ENCODE measurements around the gene RPIA. TPM values are rescaled to one million over a fixed set of nuclear protein-coding genes. Genes with fewer than 3 reads are reported as not detected.

The RPIA gene
- polyA plus RNA-seq, 3 donors: 12.4 to 23.1 (median 17.9) TPM

GRCh38 chr2:88690591-88691338, 708 bp upstream of the RPIA start:
- H3K27ac ChIP-seq (ENCODE audit: low read depth in 1 of 2, low read length in 2 of 2): peak overlapping the region; percentile 49 to 86
- WGBS (ENCODE audit: insufficient coverage): 32% methylated on average over 17 of the region's 20 CpGs
- H3K4me3 ChIP-seq (replicated peaks in 1 of 3; ENCODE audit: low read depth in 2 of 3, low read length in 3 of 3): peak overlapping the region; percentile 54 to 86 (median 85)
- no peaks in the 10 kb centered on the region for H4K20me1 ChIP-seq (ENCODE audit: insufficient read depth, low read length)
- H3K4me3 Mint-ChIP-seq: peak overlapping the region; percentile 90 to 93
- peaks cover 3% of the 10 kb centered on the region in 2 donors for H3K36me3 Mint-ChIP-seq
- H3K4me1 ChIP-seq (ENCODE audit: control insufficient read depth in 1 of 2, insufficient read depth in 2 of 2, low read length in 2 of 2): peaks cover 33 to 34% of the 10 kb centered on the region in 2 donors
- H3K9me3 Mint-ChIP-seq: peaks cover 0 to 14% (median 6%) of the 10 kb centered on the region in 7 donors
- H3K79me2 ChIP-seq (ENCODE audit: insufficient read depth, low read length): peaks cover 46% of the 10 kb centered on the region
- H3K4me2 ChIP-seq (replicated peaks; ENCODE audit: extremely low read depth, low read length, poor library complexity, severe bottlenecking): peak overlapping the region; percentile 91
- no peaks in the 10 kb centered on the region for H3K36me3 ChIP-seq (replicated peaks in 1 of 2; ENCODE audit: control insufficient read depth in 1 of 2, insufficient read depth in 2 of 2, low read length in 2 of 2)
- H2AFZ ChIP-seq (ENCODE audit: insufficient read depth, low read depth, low read length, poor library complexity, severe bottlenecking): peak overlapping the region; percentile 91
- H3K9ac ChIP-seq (ENCODE audit: insufficient read depth, low read length, poor library complexity, severe bottlenecking): peak overlapping the region; percentile 53
- H3K27ac Mint-ChIP-seq: peak overlapping the region; percentile 91 to 96 (median 95)
- DNase-seq: peak in 1 of 3 donors; percentile 33
- intact Hi-C loops (cut with micrococcal nuclease): loop anchor here (2.0 to 5.0 kb wide), 3 partner anchors 62 to 98 kb away; partner anchors contain the start of gene EIF2AK3 (in 1 of the 2)
- peaks cover 0 to 4% (median 3%) of the 10 kb centered on the region in 3 donors for H3K27me3 Mint-ChIP-seq (ENCODE audit: low read depth in 3 of 3)
- no peaks in the 10 kb centered on the region for H3K27me3 ChIP-seq (ENCODE audit: control insufficient read depth in 2 of 2, insufficient read depth in 2 of 2, low read length in 2 of 2)
- peaks cover 41% of the 10 kb centered on the region for H3K4me1 Mint-ChIP-seq
- no peaks in the 10 kb centered on the region for H3K9me3 ChIP-seq (replicated peaks in 1 of 2; ENCODE audit: control insufficient read depth in 1 of 2, insufficient read depth in 1 of 2, low read length in 2 of 2)
- TF ChIP-seq CTCF (IDR thresholded peaks at IDR 0.05): no peak

- Histone ChIP-seq H3K79me2 (ENCODE audit: insufficient read depth, low read length) (peaks cover 54% of the 10 kb centered on the region), H3K27ac (ENCODE audit: low read depth in 1 of 2, low read length in 2 of 2) (peak overlapping the region; percentile 60 to 86), H3K9ac (ENCODE audit: insufficient read depth, low read length, poor library complexity, severe bottlenecking) (peak overlapping the region; percentile 67), H3K4me3 (replicated peaks in 1 of 3; ENCODE audit: low read depth in 2 of 3, low read length in 3 of 3) (peak overlapping the region; percentile 74 to 91 (median 86)), H3K4me1 (ENCODE audit: control insufficient read depth in 1 of 2, insufficient read depth in 2 of 2, low read length in 2 of 2) (peaks cover 32 to 34% of the 10 kb centered on the region in 2 donors), H3K27me3 (ENCODE audit: control insufficient read depth in 2 of 2, insufficient read depth in 2 of 2, low read length in 2 of 2) (no peaks in the 10 kb centered on the region), H4K20me1 (ENCODE audit: insufficient read depth, low read length) (peaks cover 3% of the 10 kb centered on the region), H3K36me3 (replicated peaks in 1 of 2; ENCODE audit: control insufficient read depth in 1 of 2, insufficient read depth in 2 of 2, low read length in 2 of 2) (no peaks in the 10 kb centered on the region), H3K4me2 (replicated peaks; ENCODE audit: extremely low read depth, low read length, poor library complexity, severe bottlenecking) (peak overlapping the region; percentile 91), H2AFZ (ENCODE audit: insufficient read depth, low read depth, low read length, poor library complexity, severe bottlenecking) (peak overlapping the region; percentile 93), H3K9me3 (replicated peaks in 1 of 2; ENCODE audit: control insufficient read depth in 1 of 2, insufficient read depth in 1 of 2, low read length in 2 of 2) (no peaks in the 10 kb centered on the region)
- H3K27ac Mint-ChIP-seq: peak overlapping the region; percentile 82 to 92 (median 88)
- WGBS (ENCODE audit: insufficient coverage): 2% methylated on average over 7 of the region's 11 CpGs
- H3K27me3 Mint-ChIP-seq (ENCODE audit: low read depth in 3 of 3): peaks cover 0 to 4% (median 3%) of the 10 kb centered on the region in 3 donors
- H3K4me3 Mint-ChIP-seq: peak overlapping the region; percentile 90 to 95
- intact Hi-C loops (cut with micrococcal nuclease): loop anchor here (5.0 kb wide), 2 partner anchors 65 to 100 kb away; partner anchors contain the start of gene EIF2AK3 (in 1 of the 2)
- no peak for TF ChIP-seq CTCF (IDR thresholded peaks at IDR 0.05)
- peak in 2 of 3 donors; percentile 15 to 29 for DNase-seq
- H3K36me3 Mint-ChIP-seq: peaks cover 3% of the 10 kb centered on the region in 2 donors
- peaks cover 0 to 8% (median 4%) of the 10 kb centered on the region in 7 donors for H3K9me3 Mint-ChIP-seq
- peaks cover 40% of the 10 kb centered on the region for H3K4me1 Mint-ChIP-seq
These were observed 714 bp downstream of the RPIA start for GRCh38 chr2:88692187-88692586.
